ENCODE results near the gene UVRAG.
"Not testable (repeated sequence)": the region's sequence is repeated elsewhere in the genome, so short reads cannot be mapped to it uniquely, and the experiment has no call there.

Gene UVRAG

DNA sequence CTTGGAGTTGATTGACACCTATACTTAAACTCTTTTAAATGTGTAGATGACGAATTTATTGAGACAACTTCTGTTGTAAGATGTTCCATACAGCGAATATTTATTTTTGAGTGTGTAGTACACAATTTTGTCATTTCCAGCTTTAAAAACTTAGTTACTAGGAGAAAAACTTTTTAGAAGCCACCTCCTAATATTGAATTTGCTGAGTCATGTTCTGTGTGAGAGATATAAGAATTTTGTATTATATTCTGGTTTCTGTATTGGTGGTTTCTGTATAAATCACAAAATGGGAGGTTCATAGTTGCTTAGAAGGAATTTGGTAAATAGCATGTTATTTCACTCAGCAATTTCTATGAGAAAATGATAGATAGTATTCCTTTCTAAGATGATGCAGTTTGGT lies 220.0 kb downstream of the UVRAG start:
- no peak for DNase-seq

DNA sequence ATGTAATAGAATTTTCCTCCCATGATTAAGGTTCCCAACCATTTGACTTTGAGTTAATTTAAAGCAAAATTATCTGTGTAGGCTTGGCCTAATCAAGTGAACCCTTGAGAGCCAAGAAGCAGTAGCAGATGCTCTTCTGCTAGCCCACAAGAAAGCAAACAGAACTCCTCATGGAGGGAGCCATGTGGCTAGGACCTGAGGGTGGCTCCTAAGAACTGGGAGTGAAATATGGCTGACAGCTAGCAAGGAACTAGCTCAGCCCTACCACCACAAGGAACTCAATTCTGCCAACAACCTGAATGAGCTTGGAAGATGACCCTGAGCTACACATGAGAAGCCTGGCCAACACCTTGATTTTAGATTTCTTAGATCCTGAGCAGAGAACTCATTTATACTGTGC lies 223.6 kb downstream of the UVRAG start:
- DNase-seq: no peak

DNA sequence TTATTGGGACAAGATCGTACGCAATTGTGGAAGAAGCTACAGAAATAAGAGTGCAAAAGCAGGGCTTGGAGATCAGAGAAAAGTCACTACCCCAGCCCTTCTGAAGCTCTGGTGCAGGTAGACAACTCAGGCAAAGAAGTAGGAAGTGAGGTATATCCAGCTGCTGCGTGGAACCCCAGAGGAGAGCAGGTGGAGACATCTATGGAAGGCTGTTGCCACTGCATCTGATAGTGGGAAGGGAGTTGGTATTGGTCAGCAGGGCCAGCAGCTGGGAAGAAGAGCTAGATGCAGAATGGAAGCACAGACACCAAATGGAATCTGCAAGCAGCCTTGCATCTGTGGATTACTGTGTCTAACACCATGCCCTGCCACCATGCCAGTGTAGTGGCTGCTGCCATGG lies 226.2 kb downstream of the UVRAG start:
- no peak for DNase-seq

DNA sequence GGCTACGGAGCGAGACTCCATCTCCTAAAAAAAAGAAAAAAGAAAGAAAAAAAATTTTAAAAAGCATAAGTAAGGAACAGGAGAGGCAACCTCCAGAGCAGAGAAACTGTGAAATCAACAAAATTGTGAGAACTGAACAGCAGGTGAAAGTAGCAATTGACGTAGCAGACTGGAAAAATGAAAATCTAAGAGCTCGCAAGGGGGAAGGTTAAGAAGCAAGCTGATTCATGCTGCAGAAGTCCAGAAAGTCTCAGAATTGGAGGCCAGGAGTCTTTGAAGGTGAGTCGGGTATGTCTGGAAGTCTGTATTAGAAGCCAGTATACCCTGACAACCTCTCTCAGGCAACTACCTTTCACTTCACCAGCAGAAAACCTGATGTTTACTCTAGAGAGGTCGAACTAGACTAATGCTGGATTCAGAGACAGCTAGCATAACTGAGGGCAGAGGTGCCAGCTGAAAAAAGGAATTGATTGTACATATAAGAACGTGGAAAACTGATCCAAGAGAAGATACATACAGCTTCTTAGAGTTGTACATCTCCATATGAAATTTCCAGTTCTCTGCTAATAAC lies 229.8 kb downstream of the UVRAG start:
- DNase-seq: no peak

DNA sequence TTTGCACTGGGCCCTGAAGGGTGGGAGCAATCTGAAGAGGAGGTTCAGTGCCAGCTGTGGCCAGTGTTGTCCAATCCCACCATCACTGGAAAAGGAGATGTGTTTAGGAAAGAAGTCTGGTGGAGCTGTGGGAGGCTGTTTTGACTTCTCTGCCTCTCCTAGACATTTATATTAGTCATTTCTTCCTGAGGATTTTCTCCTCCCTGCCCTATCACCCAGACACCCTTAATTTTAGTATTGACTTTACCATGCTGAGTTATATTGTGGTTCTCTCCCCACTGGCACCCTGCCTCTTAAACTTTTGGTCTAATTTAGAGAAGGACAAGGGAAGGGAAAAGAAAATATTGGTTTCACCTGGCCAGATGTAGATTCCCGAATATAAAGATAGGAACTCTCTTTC lies 232.2 kb downstream of the UVRAG start:
- DNase-seq: no peak

DNA sequence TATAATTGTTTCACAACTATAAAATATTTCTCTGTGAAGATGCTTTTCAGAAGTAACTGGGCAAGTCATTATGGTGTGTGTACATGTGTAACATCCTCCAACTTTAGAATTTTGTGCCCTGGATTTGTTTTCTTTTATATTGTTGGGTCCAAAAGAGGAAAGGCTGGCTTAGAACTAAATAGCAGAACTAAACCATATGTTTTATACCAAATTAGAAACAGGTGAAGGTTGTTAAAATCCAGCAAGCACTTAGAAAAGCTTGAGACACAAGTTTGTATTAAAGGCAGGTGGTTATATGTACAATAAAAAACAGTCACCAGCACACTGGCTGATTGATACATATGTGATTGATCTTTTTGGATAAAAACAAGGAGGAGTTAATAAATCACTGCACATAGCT lies 232.8 kb downstream of the UVRAG start:
- no peak for DNase-seq

DNA sequence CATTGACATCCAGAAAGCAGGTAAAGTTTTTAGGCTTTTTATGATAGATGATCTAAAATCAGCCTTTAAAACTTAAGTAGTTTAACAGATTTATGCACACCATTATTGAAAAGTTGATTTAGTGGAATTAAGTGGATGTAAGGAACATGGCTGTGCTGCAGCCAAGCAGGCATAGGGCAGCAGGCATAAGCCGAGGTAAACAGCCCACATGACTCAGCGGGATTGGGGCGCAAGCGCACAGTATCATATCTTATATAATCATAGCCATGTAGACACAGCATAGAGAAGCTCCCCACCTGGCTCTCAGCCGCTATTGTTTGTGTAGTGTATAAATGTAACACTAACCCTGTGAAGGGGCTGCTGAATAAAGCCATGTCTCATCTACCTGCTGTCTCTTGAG lies 233.8 kb downstream of the UVRAG start:
- peak; percentile 4 for DNase-seq

DNA sequence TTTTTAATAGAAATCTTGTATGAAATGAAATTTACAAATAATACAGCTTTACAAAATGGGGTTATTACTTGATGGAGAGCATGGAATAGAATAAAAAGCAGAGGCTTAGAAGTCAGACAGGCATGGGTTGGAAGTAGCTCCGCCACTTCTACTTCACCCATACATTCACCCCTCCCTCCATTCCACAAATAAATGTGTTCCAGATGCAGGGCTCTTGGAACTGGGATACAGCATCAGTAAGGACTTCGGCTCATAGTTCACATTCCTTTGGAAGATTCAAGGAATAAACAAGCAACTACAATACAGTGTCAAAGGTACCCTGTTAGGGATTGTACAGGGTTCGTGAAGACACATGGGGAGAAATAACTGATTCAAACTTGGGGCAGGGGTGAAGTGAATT lies 234.5 kb downstream of the UVRAG start:
- DNase-seq: no peak

DNA sequence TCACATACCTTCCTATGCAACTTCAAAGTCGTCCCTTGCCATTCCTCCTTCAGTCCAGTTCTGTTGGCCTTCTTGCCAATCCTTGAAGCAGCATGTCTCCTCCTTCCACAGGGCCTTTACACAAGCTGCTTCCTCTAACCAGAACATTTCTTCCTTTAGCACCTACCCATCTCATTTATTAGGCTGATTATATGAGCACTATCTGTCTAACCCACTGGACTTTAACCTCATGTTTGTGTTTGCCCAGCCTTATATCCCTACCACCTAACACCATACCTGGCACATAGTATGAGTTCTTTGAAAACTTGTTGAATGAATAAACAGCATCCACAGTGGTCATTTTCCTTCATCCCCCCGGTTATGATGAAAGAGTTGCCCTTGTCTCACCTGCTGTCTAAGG lies 236.9 kb downstream of the UVRAG start:
- no peak for DNase-seq

DNA sequence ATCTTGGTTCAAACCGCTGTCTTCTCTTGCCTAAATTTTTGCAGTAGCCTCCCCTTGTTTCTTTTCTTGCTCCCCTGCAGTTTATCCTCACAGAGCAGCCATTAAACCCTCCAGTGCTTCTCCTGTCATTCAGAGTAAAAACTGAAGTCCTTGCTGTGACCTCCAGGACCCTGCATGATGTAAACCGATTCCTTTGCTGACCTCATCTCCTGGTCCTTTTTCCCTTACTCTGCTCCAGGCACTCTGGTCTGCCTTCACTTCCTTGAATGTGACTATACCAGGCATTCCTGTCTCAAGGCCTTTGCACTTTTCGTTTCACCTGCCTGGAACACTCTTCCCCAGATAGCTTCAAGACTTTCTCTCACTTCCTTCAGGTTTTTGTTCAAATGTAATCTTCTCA lies 239.3 kb downstream of the UVRAG start:
- no peak for DNase-seq

DNA sequence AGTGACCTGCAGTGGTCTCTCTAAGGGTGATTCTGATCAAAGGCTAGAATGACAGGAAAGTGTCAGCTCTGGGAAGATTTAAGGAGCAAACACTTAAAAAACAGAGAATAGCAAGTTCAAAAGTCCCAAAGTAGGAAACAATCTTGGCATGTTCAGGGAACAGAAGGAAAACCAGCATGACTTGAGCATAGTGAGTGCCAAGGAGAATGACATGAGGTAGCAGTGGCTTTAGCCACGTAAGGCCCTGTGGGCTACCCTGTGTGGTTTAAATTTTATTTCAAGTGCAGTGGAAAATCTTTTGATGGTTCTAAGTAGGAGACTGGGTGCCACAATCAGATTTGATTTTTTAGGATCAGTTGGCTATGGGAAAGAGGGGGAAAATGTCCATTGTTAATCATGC lies 241.9 kb downstream of the UVRAG start:
- no peak for DNase-seq

DNA sequence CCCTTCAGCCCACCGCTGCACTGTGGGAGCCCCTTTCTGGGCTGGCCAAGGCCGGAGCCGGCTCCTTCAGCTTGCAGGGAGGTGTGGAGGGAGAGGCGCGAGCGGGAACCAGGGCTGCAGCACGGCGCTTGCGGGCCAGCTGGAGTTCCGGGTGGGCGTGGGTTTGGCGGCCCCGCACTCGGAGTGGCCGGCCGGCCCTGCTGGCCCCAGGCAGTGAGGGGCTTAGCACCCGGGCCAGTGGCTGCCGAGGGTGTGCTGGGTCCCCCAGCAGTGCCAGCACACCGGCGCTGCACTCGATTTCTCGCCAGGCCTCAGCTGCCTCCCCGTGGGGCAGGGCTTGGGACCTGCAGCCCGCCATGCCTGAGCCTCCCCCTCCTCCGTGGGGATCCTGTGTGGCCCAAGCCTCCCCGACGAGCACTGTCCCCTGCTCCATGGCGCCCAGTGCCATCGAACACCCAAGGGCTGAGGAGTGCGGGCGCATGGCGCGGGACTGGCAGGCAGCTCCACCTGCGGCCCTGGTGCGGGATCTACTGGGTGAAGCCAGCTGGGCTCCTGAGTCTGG lies 245.5 kb downstream of the UVRAG start:
- not testable (repeated sequence) for DNase-seq

DNA sequence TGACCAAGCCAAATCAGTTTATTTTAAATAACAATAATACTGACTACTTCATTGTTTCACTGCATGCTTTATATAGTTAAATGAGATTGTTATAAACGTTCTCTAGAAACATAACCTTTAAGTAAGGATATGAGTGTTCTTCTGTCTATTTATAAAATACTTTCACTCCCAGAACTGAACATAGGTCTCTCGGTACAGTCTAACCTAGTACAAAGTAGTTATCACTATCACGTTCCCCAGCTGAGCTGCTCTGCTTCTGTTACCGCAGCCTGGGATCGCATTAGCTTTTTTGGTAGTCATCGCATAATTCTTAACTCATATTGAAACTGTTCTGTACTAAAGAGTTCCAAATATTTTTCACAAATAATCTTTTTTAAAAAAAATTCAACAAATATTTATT lies 247.7 kb downstream of the UVRAG start:
- no peak for DNase-seq

DNA sequence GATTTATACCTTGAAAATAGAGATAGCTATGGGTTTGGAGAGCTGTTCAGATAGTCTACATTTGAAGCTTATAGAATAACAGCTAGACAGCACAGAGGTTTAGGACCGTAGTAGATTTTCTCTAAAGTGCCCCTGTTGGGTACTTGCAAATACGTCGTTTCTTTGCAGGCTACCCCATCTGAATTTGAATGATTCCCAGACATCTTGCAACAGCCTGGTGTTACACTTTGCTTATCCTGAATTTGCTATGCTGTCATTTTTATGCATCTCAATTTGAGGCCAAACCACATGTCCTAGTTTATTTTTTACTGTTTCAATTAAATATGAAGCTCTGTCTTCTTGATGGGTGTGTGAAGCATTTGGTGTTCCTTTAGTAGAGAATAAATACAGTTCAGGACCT lies 249.2 kb downstream of the UVRAG start:
- DNase-seq: no peak

DNA sequence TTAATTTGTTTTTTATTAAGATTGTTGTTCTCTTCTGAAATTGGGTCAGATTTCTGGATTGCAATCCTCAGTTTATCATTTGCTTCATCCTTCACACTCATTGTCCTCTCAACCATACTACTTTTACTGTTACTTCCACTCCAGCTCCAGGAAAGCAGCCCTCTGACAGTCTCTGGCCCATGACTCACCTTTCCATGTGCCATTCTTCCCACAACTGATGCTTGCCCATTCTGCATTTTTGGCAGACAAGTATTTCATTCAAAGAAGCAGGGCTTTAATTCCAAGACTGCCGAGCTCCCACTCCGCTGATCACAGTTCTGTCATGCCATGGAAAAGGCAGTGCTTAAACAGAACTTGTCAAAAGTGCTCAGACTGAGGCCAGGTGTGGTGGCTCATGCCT lies 252.1 kb downstream of the UVRAG start:
- no peak for DNase-seq

DNA sequence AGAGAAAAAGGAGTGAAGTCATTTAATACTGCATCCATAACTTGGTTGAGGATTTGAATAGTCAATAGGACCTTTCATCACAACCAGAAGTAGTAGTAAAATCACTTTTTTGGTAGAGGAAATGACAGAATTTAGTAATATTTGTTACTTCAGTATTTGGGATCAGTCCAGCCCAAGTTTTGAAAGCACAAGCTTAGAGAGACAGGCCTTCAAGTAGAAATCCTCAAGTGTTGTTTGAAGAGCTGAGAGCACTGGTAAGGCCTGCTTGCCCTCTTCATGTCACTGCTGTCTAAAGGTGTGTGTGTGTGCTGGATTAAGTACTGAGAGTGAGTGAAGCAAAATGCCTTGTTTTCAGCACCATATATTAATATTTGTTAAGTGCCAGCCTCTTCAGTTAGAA lies 254.0 kb downstream of the UVRAG start:
- no peak for DNase-seq

DNA sequence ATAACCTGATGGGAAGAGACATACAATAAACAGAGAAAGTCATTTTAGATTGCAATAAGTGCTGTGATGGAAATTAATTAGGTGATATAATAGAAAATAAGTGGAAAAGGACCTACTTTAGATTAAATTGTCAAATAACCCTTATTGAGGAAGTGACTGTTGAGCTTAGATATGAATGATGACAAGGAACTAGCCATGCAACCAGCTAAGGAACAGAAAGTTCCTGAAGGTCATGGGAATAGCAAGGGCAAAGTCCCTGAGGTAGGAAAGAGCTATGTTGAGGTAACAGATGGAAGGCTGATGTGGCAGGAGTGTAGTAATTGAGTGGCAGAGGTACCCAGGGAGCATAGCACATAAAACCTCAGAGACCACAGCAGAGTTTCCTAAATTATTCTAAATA lies 256.1 kb downstream of the UVRAG start:
- peak; percentile 39 for DNase-seq

DNA sequence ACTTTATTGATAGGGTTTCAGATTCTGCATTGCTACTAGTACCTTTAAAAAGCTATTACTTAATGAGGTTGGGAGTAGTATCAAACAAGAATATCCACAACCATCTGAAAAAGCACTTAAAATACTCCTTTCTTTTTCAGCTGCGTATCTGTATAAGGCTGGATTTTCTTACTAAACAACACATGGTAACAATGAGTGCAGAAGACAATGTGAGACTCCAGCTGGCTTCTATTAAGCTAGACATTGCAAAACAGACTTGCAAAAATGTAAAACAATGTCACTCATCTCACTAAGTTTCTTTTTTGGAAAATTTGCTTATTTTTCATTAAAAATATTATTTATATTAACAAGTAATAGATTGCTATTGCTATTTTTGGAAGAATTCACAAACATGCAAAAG lies 258.7 kb downstream of the UVRAG start:
- no peak for DNase-seq

DNA sequence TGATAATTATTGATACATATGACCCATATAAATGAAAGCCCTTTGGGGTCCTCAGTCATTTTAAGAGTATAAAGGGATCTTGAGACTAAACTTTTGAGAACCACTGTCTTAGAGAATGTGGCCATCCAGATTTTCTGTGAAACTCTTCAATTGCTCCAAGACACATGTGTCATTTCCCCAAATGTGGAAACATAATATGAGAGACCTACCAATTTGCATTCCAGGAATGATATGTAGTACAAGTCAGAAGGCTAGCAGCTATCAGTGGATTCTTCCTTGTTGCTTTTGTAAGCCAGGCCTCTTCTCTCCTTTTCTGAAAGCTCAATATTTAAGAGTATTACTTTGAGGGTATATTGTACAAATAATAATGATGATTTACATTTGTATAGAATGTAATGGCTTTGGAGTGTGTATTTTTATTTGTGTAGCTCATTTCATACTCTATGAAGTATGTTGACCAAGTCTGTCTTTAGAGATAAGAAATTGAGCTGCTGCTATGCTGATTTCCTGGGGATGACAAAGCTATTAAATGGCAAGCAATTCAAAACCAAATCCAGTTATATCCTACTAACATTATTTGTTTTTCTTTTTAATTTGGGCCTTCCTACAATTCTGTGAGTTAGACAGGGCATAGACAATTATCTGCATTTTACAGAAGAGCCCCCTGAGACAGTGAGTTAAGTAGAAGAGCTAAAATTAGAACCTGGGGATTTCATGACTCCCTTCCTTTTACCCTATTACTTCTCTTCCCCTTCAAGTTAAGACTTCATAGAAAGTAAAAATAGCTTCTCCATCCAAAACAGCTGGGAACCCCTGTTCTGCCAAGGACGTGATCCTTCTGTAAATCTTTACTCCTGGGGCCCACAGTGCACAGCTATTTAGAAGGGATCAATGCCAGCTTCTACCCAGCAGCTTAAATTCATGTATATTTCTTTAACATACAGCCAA lies 259.4 kb downstream of the UVRAG start:
- no peak for DNase-seq

DNA sequence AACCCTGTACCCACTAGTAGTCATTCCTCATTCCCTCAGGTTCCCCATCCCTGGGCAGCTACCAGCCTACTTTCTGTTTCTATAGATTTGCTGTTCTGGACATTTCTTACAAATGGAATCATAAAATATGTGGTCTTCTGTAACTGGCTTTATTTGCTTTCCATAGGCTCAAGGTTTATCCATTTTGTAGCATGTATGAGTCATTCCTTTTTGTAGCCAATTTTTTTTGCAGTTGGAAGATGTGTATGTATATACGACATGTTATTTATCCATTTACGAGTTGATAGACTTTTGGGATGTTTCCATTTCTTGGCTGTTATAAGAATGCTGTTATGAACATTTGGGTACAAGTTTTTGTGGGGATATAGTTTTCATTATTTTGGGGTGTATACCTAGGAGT lies 260.7 kb downstream of the UVRAG start:
- peak; percentile 52 for DNase-seq

DNA sequence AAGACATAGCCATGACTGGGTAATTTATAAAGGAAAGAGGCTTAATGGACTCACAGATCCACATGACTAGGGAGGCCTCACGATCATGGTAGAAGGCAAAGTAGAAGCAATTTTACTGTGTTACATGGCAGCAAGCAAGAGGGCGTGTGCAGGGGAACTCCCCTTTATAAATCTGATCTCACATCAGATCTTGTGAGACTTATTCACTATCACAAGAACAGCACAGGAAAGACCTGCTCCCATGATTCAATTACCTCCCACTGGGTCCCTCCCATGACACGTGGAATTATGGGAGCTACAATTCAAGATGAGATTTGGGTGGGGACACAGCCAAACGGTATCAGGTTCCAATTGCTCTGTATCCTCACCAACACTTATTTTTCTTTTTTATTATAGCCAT lies 261.2 kb downstream of the UVRAG start:
- not testable (repeated sequence) for DNase-seq

DNA sequence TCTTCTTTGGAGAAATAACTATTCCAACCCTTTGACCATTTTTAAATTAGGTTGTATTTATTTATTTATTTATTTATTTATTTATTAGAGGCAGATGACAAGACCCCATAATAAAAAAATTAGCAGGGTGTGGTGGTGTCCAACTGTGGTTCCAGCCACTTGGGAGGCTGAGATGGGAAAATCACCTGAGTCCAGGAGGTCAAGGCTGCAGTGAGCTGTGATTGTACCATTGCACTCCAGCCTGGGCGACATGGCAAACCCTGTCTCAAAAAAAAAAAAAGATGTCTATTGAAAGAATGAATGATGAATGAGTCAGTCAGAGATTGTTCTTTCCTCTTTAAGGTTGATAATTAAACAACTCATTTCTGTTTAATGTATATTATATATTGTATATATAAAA lies 261.7 kb downstream of the UVRAG start:
- DNase-seq: no peak

DNA sequence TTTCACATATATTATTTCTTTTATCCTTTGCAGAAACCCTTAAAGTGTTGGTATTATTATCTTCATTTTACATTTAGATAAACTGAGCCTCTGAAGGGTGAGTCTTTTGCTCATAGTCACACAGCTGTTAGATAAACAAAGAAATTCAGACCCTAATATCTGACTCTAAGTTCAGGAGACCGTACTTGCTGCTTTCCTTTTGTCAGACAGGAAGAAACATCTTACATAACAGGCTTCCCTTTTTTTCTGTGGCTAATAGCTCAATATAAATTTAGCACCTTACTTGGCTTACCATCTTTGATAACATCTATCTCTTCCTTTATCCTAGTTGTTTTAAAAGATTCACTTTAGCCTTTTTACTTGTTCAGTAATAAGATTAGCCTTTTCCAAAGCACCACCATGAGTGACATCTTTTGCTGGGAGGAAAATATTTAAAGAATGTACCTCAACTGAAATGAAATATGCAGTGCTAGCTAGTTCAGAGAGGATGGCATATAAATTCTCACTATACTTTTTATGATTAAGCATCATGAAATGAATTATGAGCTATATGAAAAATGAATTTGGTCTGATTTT lies 262.7 kb downstream of the UVRAG start:
- peak; percentile 22 for DNase-seq

DNA sequence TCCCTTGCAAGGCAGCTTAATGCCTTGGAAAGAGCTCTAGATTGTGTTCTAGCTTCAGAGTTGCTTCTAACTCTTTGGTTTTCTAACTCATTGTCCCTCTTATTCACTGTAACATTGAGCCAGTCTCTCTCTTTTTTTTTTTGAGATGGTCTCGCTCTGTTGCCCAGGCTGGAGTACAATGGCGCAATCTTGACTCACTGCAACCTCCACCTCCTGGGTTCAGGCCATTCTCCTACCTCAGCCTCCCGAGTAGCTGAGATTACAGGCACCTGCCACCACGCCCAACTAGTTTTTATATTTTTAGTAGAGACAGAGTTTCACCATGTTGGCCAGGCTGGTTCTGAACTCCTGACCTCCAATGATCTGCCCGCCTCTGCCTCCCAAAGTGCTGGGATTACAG lies 266.1 kb downstream of the UVRAG start:
- not testable (repeated sequence) for DNase-seq
